Measurements from ENCODE around the gene TIFAB. TPM values are rescaled to one million over a fixed set of nuclear protein-coding genes. Genes with fewer than 3 reads are reported as not detected.

The TIFAB gene
- total RNA-seq, 4 donors from 2014 or later = 0.10 TPM; not detected in 3

DNA sequence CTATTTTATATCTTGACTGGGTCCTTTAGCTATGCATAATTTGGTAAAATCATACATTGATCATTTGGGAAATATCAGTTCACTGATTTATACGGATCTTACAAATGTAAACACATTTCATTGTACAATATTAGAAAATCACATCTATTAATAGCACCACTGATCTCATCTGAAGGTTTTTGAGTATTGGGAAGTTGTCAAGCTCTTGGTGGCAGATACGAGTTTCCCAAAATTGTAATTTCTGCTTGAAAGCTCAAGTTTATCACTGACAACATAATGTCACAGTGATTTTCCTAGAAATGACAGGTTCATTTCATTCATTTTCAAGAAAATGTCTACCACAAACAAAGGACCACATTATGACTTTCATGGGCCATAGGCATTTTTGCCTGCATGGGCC, 50.1 kb downstream of the TIFAB start:
- H3K4me3 ChIP-seq (ENCODE audit: low read depth, poor library complexity, severe bottlenecking) = no peak overlapping the region
- 74 to 80% methylated on average over 2 of the region's 2 CpGs for WGBS, 2 donors
- DNase-seq (ENCODE audit: low spot score in 2 of 2) = no peak
- no peak for TF ChIP-seq POLR2A (IDR thresholded peaks at IDR 0.05)
- TF ChIP-seq, protein P1, sequence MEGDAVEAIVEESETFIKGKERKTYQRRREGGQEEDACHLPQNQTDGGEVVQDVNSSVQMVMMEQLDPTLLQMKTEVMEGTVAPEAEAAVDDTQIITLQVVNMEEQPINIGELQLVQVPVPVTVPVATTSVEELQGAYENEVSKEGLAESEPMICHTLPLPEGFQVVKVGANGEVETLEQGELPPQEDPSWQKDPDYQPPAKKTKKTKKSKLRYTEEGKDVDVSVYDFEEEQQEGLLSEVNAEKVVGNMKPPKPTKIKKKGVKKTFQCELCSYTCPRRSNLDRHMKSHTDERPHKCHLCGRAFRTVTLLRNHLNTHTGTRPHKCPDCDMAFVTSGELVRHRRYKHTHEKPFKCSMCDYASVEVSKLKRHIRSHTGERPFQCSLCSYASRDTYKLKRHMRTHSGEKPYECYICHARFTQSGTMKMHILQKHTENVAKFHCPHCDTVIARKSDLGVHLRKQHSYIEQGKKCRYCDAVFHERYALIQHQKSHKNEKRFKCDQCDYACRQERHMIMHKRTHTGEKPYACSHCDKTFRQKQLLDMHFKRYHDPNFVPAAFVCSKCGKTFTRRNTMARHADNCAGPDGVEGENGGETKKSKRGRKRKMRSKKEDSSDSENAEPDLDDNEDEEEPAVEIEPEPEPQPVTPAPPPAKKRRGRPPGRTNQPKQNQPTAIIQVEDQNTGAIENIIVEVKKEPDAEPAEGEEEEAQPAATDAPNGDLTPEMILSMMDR (IDR thresholded peaks at IDR 0.05) = no peak
- intact Hi-C loops (cut with DNase I; ENCODE audit: low total_unique reads) = no loop called here

DNA sequence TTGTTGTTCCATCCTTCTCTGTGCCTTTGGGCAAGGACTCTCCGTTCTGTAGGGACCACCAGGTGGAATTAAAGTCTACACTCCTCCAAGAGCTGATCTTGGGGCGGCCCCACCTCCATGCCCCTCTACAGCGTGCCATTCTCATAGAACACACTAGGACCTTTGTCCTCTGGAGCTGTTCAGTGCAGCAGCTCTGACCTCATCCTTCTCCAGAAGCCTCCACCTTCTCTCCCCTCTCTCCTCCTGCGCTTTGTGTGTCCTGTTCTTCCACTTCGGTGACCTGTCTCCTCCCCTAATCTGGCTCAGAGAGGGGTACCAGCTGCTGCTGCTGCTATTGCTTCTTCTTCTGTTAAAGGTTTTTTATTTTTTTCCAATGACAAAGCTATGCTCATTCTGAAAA, 51.3 kb downstream of the TIFAB start:
- intact Hi-C loops (cut with DNase I; ENCODE audit: low total_unique reads) = no loop called here
- TF ChIP-seq, protein P1 (IDR thresholded peaks at IDR 0.05) = no peak
- no peak for TF ChIP-seq POLR2A (IDR thresholded peaks at IDR 0.05)
- 69 to 75% methylated on average over 5 of the region's 5 CpGs for WGBS, 2 donors
- H3K4me3 ChIP-seq (ENCODE audit: low read depth, poor library complexity, severe bottlenecking) = no peak overlapping the region
- no peak for DNase-seq (ENCODE audit: low spot score in 2 of 2)

DNA sequence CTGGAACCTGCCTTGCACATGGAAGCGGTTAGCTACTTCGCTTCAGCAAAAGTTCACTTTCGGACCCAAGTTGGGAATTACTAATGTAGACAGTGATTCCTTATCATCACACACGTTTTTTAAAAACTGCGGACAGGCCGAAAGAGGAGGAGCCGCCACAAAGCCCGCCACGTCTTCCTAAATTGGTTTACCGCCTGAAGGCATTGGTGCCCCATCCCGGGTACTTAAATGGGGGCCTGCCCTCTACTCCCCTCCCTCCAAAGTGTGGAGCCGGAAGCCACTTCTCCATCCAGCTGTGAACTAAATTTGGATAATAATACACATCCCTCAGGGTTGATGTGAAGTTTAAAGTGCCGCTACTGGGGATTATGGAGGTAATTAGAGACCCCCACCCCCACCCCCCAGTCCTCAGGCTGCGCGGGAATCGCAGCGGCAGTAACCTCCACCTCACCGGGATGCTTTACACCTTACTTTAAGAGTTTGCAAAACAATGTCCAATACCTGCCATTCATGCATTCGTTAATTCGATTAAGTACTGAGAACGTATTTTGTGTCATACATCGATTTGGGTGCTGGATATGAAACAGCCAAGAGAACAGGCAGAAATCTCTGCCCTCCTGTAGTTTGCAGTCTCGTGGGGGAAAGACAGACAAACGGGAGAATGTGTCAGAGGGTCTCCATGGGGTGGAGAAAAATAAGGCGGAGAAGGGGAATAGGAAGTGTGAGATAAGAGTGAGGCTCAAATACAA, 52.2 kb downstream of the TIFAB start:
- no peak for DNase-seq (ENCODE audit: low spot score in 2 of 2)
- WGBS, 2 donors = 35 to 36% methylated on average over 25 of the region's 25 CpGs
- TF ChIP-seq, protein P1 (IDR thresholded peaks at IDR 0.05) = no peak
- TF ChIP-seq POLR2A (IDR thresholded peaks at IDR 0.05) = no peak
- H3K4me3 ChIP-seq (ENCODE audit: low read depth, poor library complexity, severe bottlenecking) = peak overlapping the region; percentile 86
- intact Hi-C loops (cut with DNase I; ENCODE audit: low total_unique reads) = no loop called here

DNA sequence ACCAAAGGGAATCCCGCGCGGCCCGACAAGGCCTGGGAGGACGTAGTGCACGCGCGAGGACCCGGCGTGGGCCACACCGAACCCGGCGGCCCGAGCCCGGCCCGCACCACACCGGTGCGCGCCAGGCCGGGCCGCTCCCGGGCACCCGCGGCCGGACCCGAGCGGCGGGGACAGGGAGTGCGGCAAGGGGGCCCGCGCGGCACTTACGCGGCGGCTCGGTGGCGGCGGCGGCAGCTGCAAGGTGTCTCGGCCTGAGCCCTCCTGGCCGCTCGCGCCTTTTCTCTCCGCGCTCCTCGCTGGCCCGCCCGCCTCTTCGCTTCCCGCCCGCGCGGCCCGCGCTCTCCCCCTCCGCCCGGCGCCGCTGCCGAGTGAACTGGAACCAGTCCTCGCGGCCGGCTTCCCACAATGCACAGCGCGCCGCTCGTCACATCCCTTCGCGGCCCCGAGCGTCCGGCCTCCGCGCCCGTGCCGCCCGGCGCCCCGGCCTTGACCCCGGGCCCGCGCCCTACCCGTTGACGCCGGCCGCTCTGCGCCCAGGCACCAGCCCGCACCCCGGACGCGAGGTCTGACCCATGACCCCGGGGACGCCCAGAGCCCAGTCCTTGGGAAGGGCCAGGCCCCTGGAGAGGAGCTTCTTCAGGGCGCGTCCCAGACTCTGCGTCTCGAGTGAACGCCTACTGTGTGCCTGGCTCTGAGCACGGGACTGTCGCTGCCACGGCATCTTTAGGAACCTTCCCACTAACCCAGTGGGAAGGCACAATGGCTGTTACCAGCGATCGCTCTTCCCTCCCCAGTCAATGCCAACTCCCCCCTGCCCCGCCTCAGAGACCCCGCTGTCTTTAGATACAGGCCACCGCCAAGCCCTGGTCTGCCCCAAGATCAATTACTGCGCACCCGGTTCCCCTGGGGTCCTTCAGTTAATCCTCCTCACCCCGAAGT, 53.0 kb downstream of the TIFAB start, which contains the start of gene MACROH2A1:
Gene MACROH2A1 (minus strand): TSS at position 377 of the 939 bp plus-strand sequence. CDS start 10,138 bp downstream, outside the sequence.
- intact Hi-C loops (cut with DNase I; ENCODE audit: low total_unique reads) = no loop called here
- WGBS, 2 donors = 0 to 2% methylated on average over 33 to 73 of the region's 109 CpGs
- no peak for TF ChIP-seq POLR2A (IDR thresholded peaks at IDR 0.05)
- TF ChIP-seq, protein P1 (IDR thresholded peaks at IDR 0.05) = no peak
- peak; percentile 78 to 97 for DNase-seq (ENCODE audit: low spot score in 2 of 2)
- peak within 1 kb of the TSS; percentile 86 for H3K4me3 ChIP-seq (ENCODE audit: low read depth, poor library complexity, severe bottlenecking)

DNA sequence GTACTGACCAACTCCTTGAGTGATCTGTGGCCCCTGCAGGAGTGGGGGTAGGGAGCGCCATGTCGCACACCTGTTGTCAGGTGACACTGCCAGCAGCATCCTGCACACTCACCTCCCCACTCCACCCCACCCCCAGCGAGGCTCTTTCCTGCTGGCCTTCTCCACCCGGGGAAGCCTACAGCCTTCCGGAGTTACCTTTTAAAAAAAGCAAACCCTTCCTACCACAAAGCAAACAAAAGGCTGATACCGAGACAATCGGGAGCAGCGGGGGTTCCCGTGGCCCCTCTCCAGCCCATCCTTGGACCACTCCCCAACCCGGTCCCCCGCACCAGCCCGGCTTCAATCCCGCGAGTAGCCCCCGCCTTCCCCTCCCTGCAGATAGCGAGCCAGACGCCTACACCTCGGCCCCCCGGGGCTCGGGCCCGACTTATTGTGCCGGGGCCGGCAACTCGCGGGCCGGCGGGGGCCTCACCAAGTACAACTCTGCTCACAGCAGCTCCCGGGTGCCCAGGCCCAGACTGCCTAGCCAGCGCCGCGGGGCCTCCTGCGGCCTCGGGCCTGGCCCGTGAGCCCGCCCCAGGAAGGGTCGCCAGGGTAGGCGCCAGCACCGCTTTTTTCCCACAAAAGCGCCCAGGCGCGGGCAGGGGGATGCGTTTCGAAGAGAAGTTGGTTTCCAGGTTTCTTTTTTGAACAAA, 53.8 kb downstream of the TIFAB start:
- TF ChIP-seq POLR2A (IDR thresholded peaks at IDR 0.05) = no peak
- TF ChIP-seq, protein P1 (IDR thresholded peaks at IDR 0.05) = no peak
- intact Hi-C loops (cut with DNase I; ENCODE audit: low total_unique reads) = no loop called here
- 0 to 1% methylated on average over 27 to 42 of the region's 43 CpGs for WGBS, 2 donors
- peak in 1 of 2 donors; percentile 86 for DNase-seq (ENCODE audit: low spot score in 2 of 2)
- peak overlapping the region; percentile 86 for H3K4me3 ChIP-seq (ENCODE audit: low read depth, poor library complexity, severe bottlenecking)

Measured in lower leg skin (tissue), 4 donors.